Stomach (tissue), 9 donors: ENCODE results near the gene TELO2. TPM values are rescaled to one million over a fixed set of nuclear protein-coding genes. Genes with fewer than 3 reads are reported as not detected.

ENCODE experiments used
- DNase-seq, 2 donors: peaks; one replicate each; pipeline versions ENCODE4 v3.0.0 to v3.0.0-alpha.2; 2013 to 2019
- H3K27ac ChIP-seq, 5 donors: fragments of 200-600 bp in 4 of 5; sonication (generic) in 4 of 5; one replicate each; pipeline ENCODE4 v1.5.1; 2013 to 2019; ENCODE audit warnings: mild to moderate bottlenecking in 1 of 5, moderate library complexity in 1 of 5
- H3K27me3 ChIP-seq, 3 donors: fragments of 200-600 bp; sonication (generic); one replicate each; pipeline ENCODE4 v1.5.1; 2017 to 2019; ENCODE audit warnings: mixed run types in 1 of 3
- H3K36me3 ChIP-seq, 4 donors: fragments of 200-600 bp; sonication (generic); 1 replicate in 3 of 4; 2 replicates in 1 of 4; pipeline ENCODE4 v1.5.1; 2016 to 2019
- H3K4me1 ChIP-seq, 4 donors: fragments of 200-600 bp; sonication (generic); one replicate each; pipeline ENCODE4 v1.5.1; 2016 to 2019
- H3K4me3 ChIP-seq, 4 donors: fragments of 200-600 bp; sonication (generic) in 3 of 4; one replicate each; pipeline ENCODE4 v1.5.1; 2016 to 2019; ENCODE audit warnings: mild to moderate bottlenecking in 1 of 4
- H3K9me3 ChIP-seq, 4 donors: fragments of 200-600 bp; sonication (generic); one replicate each; pipeline ENCODE4 v1.5.1; 2016 to 2019
- CTCF ChIP-seq, 7 experiments: fragments of 450-650 bp in 4 of 7; fragments of 200-600 bp in 3 of 7; sonication (generic) in 3 of 7; IDR thresholded peaks; one replicate each; pipeline ENCODE4 v1.5.1; 2016 to 2019; ENCODE audit warnings: antibody characterized with exemption in 7 of 7, control low read depth in 2 of 7, mild to moderate bottlenecking in 1 of 7
- EP300 ChIP-seq: sonication (generic); formaldehyde crosslinking; IDR thresholded peaks from one replicate; pipeline ENCODE4 v1.6.1; 2017; ENCODE audit warnings: antibody characterized with exemption
- POLR2A ChIP-seq, 4 donors: fragments of 450-650 bp; IDR thresholded peaks; one replicate each; pipeline ENCODE4 v1.6.1; 2016; ENCODE audit warnings: antibody characterized with exemption in 4 of 4, control low read depth in 2 of 4, mild to moderate bottlenecking in 1 of 4, moderate library complexity in 1 of 4
- POLR2AphosphoS5 ChIP-seq, 3 donors: sonication (generic); formaldehyde crosslinking; IDR thresholded peaks; one replicate each; pipeline ENCODE4 v1.6.1; 2016; ENCODE audit warnings: antibody characterized with exemption in 3 of 3
- WGBS, 5 donors: extraction: QIAGEN DNeasy Blood & Tissue Kit in 3 of 5; methylation state at CpG; one replicate each; pipeline versions ENCODE4 v1.1.5 to v1.1.7; 2013 to 2018; 5-methylcytosine and 5-hydroxymethylcytosine counted together
- intact Hi-C: fragments of 100-400 bp; cut with DNase I; formaldehyde crosslinking; loops from one replicate; pipeline ENCODE4 v1.15.1; 2023; ENCODE audit warnings: low total_unique reads
- polyA plus RNA-seq, 3 donors: library from polyadenylated mRNA; stranded (reverse); fragments of 200-250 nt; gene quantifications; one replicate each; pipeline ENCODE4 v1.2.3, GENCODE V29; 2013
- total RNA-seq, 5 donors: library from RNA; depleted of rRNA; stranded (reverse); fragments of >200 nt; gene quantifications; one replicate each; pipeline versions ENCODE4 v1.1.0 to v1.2.3, GENCODE V29; 2014 to 2016
- donor health status: healthy with polysubstance abuse.
- donor health status: Bipolar disorder and iron deficiency.
- donor health status: healthy.

The TELO2 gene
- total and polyA plus RNA-seq, 8 donors: 12.4 to 107 (median 32.1) TPM

- DNase-seq: no peak
- Histone ChIP-seq H3K27me3 (no peaks in the 10 kb centered on the region), H3K4me3 (no peak overlapping the region), H3K36me3 (no peaks in the 10 kb centered on the region), H3K4me1 (no peaks in the 10 kb centered on the region), H3K9me3 (no peaks in the 10 kb centered on the region), H3K27ac (no peak overlapping the region)
- WGBS, 5 donors: 89 to 95% (median 91%) methylated on average over 26 to 40 of the region's 40 CpGs
- intact Hi-C loops: no loop called here
- no peak for TF ChIP-seq POLR2A (IDR thresholded peaks at IDR 0.05)
- TF ChIP-seq POLR2AphosphoS5 (IDR thresholded peaks at IDR 0.05): no peak
- TF ChIP-seq EP300: no peak
- no peak for TF ChIP-seq CTCF (IDR thresholded peaks at IDR 0.05)
Measured at GRCh38 chr16:1485847-1486496, 7.2 kb upstream of the TELO2 start.

DNA sequence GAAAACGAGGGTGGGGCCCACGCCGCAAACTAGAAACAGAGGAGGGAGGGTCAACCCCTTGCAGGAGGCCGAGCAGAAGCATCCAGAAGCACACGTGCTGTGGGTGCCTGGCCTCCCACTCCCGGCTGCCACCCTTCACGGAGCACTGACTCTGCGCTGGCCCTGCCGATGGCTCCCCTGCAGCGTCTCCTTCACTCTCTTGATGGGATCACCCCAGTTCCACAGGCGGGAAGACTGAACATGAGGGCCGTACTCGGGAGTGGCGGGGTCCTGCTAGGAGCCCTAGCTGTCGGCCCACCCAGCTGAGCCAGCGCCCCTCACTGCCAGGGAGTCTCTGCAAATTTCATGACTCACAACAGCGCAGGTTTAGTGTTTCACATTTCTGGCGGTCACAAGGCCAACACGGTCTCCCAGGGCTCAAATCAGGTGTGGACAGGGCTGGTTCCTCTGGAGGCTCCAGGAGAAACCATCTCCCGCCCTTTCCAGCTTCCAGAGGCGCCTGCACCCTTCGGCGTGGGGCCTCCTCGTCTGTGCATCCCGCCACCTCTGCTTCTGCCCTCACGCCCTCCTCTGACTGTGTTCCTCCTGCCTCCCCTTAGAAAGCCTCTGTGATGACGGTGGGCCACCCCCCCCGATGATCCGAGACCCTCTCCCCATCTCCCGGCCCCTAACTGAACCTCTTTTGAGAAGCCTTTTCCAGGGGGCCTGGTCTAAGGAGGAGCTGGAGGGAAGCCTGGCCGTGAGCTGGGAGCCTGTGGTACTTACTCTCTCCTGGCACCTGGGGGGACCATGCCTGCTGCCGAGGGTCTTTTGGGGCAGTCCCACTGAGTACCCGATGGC is 6.4 kb upstream of the TELO2 start:
- no peak overlapping the region for H3K4me3 ChIP-seq
- DNase-seq: no peak
- no peaks in the 10 kb centered on the region for H3K4me1 ChIP-seq
- H3K27me3 ChIP-seq: no peaks in the 10 kb centered on the region
- no peaks in the 10 kb centered on the region for H3K36me3 ChIP-seq
- intact Hi-C loops: no loop called here
- H3K27ac ChIP-seq: no peak overlapping the region
- no peaks in the 10 kb centered on the region for H3K9me3 ChIP-seq
- no peak for TF ChIP-seq CTCF (IDR thresholded peaks at IDR 0.05)
- TF ChIP-seq POLR2AphosphoS5 (IDR thresholded peaks at IDR 0.05): no peak
- no peak for TF ChIP-seq POLR2A (IDR thresholded peaks at IDR 0.05)
- no peak for TF ChIP-seq EP300
- 76 to 85% (median 80%) methylated on average over 23 to 33 of the region's 33 CpGs for WGBS, 5 donors

GRCh38 chr16:1487395-1488053 is 5.6 kb upstream of the TELO2 start:
- no peaks in the 10 kb centered on the region for H3K36me3 ChIP-seq
- peaks cover 1 to 4% (median 4%) of the 10 kb centered on the region in 4 donors for H3K4me1 ChIP-seq
- no peaks in the 10 kb centered on the region for H3K27me3 ChIP-seq
- WGBS, 5 donors: 80 to 93% (median 89%) methylated on average over 34 to 39 of the region's 39 CpGs
- H3K9me3 ChIP-seq: no peaks in the 10 kb centered on the region
- H3K4me3 ChIP-seq: no peak overlapping the region
- TF ChIP-seq EP300 (no peak), POLR2AphosphoS5 (IDR thresholded peaks at IDR 0.05) (no peak), POLR2A (IDR thresholded peaks at IDR 0.05) (no peak), CTCF (IDR thresholded peaks at IDR 0.05) (no peak)
- no peak overlapping the region for H3K27ac ChIP-seq
- DNase-seq: no peak
- intact Hi-C loops: no loop called here

DNA sequence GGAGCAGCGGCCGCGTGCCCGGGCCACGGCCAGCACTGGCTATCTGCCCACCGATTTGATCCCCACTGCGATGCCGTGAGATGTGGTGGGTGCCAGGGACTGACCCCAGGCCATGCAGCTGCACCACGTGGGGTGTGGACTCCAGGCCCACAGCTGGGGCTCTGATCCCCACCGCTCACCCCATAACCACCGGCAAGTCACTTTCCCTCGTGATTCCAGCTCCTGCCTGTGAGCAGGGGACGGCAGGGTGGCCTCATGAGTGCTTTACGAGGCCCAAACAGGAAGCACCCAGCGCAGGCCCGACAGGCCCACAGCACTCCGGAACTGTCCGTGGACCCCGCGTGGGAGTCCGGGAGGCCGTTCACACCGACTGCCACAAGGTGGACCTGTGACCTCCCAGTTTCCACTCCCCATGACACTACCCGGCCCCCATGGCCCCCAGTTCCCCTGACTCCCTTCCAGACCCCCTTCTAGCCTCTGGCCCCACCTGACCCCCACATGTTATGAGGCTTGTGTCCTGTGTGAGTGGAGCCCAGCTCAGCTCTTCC is 5.0 kb upstream of the TELO2 start:
- no peaks in the 10 kb centered on the region for H3K36me3 ChIP-seq
- peaks cover 6 to 9% (median 9%) of the 10 kb centered on the region in 4 donors for H3K4me1 ChIP-seq
- H3K27me3 ChIP-seq: no peaks in the 10 kb centered on the region
- intact Hi-C loops: no loop called here
- no peaks in the 10 kb centered on the region for H3K9me3 ChIP-seq
- H3K4me3 ChIP-seq: no peak overlapping the region
- no peak overlapping the region for H3K27ac ChIP-seq
- TF ChIP-seq EP300 (no peak), POLR2AphosphoS5 (IDR thresholded peaks at IDR 0.05) (no peak), POLR2A (IDR thresholded peaks at IDR 0.05) (no peak), CTCF (IDR thresholded peaks at IDR 0.05) (no peak)
- WGBS, 5 donors: 80 to 91% (median 89%) methylated on average over 21 to 24 of the region's 24 CpGs
- DNase-seq: no peak
